ENCODE measurements around the gene LSM14B. TPM values are rescaled to one million over a fixed set of nuclear protein-coding genes. Genes with fewer than 3 reads are reported as not detected.

LSM14B gene
- total RNA-seq, 1 experiment from 2014 or later, result 82.4 TPM

DNA sequence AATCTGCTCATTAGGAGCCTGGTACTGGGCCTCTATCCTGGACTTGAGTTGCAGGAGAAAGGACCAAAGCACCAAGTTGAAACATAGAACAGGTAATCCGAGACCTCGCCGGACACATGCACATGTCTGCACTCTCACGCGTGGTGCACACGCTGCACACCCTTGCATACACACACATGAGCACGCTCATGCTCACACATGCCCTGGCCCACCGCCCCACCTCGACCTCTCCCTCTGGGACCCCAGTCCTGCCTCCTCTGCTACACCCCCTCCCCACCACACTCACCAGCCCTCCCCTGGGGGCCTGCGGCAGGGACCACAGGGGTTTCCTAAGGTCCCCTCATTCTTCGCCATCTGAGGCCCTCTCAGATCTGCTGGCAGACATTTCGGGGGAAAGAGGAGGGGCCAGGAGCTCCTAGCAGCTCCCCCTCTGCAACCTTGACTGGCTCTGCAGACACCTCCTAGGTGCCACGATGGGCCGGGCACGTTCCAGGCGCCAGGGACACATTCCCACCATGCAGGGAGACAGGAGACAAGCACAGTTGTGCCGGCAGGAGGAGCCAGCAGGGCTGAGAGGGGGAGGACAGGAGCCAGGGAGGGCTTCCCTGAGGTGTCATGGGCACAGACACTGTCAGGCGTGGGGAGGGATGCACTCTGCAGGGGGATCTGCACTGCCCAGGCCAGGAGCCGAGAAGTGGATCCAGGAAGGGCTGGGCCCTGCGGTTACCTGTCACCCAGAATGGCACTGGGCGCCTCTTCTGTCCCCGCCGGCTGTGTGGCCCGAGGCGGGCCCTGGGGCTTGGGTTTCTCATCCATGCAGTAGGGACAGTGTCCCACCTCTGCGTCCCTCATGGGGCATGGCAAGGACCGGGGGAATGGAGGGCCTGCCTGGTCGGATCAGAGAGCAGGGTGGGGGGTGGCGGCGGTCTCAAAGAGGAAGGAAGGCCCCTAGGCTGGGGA, 25.6 kb upstream of the LSM14B start:
- Mint-ChIP-seq H3K27ac (no peak overlapping the region), H3K27me3 (ENCODE audit: low read depth) (peaks cover 4% of the 10 kb centered on the region), H3K9me3 (no peaks in the 10 kb centered on the region), H3K36me3 (ENCODE audit: insufficient read depth in 1 of 3, low read depth in 3 of 3) (no peaks in the 10 kb centered on the region), H3K4me3 (no peak overlapping the region), H3K4me1 (no peaks in the 10 kb centered on the region)
- H3K23me2 ChIP-seq (ENCODE audit: insufficient read length, low read depth, low read length, poor library complexity, severe bottlenecking), result no peaks in the 10 kb centered on the region
- H3K14ac ChIP-seq (ENCODE audit: insufficient read depth, low read length), result no peak overlapping the region; the same call in 1 of the 2 replicates
- no peak overlapping the region for H2AFZ ChIP-seq (ENCODE audit: low read length)
- H3K9ac ChIP-seq (ENCODE audit: extremely low read depth, insufficient read length, low read length), result no peak overlapping the region
- no peaks in the 10 kb centered on the region for H3K9me3 ChIP-seq (ENCODE audit: control insufficient read depth, low read depth, low read length)
- WGBS (ENCODE audit: extremely low coverage, insufficient read length, low lambda C conversion rate), result no CpG with 5 or more reads among the region's 30 CpGs
- no peak overlapping the region for H3K4me2 ChIP-seq (ENCODE audit: insufficient read depth, insufficient read length, low read length)
- no peaks in the 10 kb centered on the region for H3K4me1 ChIP-seq (ENCODE audit: insufficient read depth, low read length)
- H3K79me1 ChIP-seq (ENCODE audit: insufficient read depth, low read depth, low read length, poor library complexity, severe bottlenecking), result no peaks in the 10 kb centered on the region
- H2BK15ac ChIP-seq (ENCODE audit: low read depth, low read length), result no peak overlapping the region
- H3K18ac ChIP-seq (ENCODE audit: insufficient read length, low read depth, low read length), result no peak overlapping the region
- no peak overlapping the region for H3K56ac ChIP-seq (ENCODE audit: insufficient read length, low read depth, low read length)
- H3T11ph ChIP-seq (ENCODE audit: low read length), result no peak overlapping the region
- H4K8ac ChIP-seq (replicated peaks; ENCODE audit: insufficient read length, low read depth, low read length), result no peak overlapping the region
- H4K91ac ChIP-seq (ENCODE audit: insufficient read length, low read depth, low read length), result no peak overlapping the region
- no peak overlapping the region for H3K27ac ChIP-seq (ENCODE audit: insufficient read length, low read depth, low read length)
- no peak overlapping the region for H2BK120ac ChIP-seq (ENCODE audit: low read depth, low read length, poor library complexity, severe bottlenecking)
- no peak overlapping the region for H2BK20ac ChIP-seq (ENCODE audit: low read depth, low read length, poor library complexity, severe bottlenecking)
- H3K27me3 ChIP-seq (ENCODE audit: insufficient read depth, low read length), result no peaks in the 10 kb centered on the region
- H2BK12ac ChIP-seq (ENCODE audit: insufficient read length, low read depth, low read length), result no peak overlapping the region
- H2AK5ac ChIP-seq (ENCODE audit: insufficient read length, low read length), result no peak overlapping the region
- H2BK5ac ChIP-seq (ENCODE audit: insufficient read length, low read length), result no peak overlapping the region
- no peak overlapping the region for H3K4ac ChIP-seq (ENCODE audit: low read depth, low read length)
- no peak overlapping the region for H4K5ac ChIP-seq (ENCODE audit: insufficient read length, low read depth, low read length)
- no peak for DNase-seq
- no peaks in the 10 kb centered on the region for H3K79me2 ChIP-seq (ENCODE audit: insufficient read depth, low read length)
- no peaks in the 10 kb centered on the region for H4K20me1 ChIP-seq (ENCODE audit: control insufficient read depth, insufficient read depth, insufficient read length)
- TF ChIP-seq, protein P1, sequence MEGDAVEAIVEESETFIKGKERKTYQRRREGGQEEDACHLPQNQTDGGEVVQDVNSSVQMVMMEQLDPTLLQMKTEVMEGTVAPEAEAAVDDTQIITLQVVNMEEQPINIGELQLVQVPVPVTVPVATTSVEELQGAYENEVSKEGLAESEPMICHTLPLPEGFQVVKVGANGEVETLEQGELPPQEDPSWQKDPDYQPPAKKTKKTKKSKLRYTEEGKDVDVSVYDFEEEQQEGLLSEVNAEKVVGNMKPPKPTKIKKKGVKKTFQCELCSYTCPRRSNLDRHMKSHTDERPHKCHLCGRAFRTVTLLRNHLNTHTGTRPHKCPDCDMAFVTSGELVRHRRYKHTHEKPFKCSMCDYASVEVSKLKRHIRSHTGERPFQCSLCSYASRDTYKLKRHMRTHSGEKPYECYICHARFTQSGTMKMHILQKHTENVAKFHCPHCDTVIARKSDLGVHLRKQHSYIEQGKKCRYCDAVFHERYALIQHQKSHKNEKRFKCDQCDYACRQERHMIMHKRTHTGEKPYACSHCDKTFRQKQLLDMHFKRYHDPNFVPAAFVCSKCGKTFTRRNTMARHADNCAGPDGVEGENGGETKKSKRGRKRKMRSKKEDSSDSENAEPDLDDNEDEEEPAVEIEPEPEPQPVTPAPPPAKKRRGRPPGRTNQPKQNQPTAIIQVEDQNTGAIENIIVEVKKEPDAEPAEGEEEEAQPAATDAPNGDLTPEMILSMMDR (conservative IDR thresholded peaks at IDR 0.05), result no peak
- no peak overlapping the region for H3K23ac ChIP-seq (ENCODE audit: insufficient read length, low read depth, low read length)

Data from H9 (cell line).